Gastroesophageal sphincter (tissue), 4 donors: ENCODE data around the gene SAMD4B. TPM values are rescaled to one million over a fixed set of nuclear protein-coding genes. Genes with fewer than 3 reads are reported as not detected.
A peak's percentile ranks its signal among the peaks of the same experiment; 100 is the strongest.

ENCODE experiments used
- ATAC-seq: fragments of 150-250 bp; one replicate; pipeline ENCODE4 v1.9.1; 2016; ENCODE audit warnings: mild to moderate bottlenecking, moderate library complexity
- H3K27ac ChIP-seq, 4 donors: fragments of 200-600 bp; sonication (generic) in 3 of 4; 1 replicate in 3 of 4; 2 replicates in 1 of 4; pipeline ENCODE4 v1.5.1; 2016 to 2019
- H3K27me3 ChIP-seq: fragments of 200-600 bp; sonication (generic); one replicate; pipeline ENCODE4 v1.5.1; 2019
- H3K36me3 ChIP-seq, 2 donors: fragments of 200-600 bp; sonication (generic); one replicate each; pipeline ENCODE4 v1.5.1; 2019; ENCODE audit warnings: control low read depth in 1 of 2
- H3K4me1 ChIP-seq, 3 donors: fragments of 200-600 bp; sonication (generic); 1 replicate in 2 of 3; 2 replicates in 1 of 3; pipeline ENCODE4 v1.5.1; 2016 to 2019; ENCODE audit warnings: control low read depth in 2 of 3
- H3K4me3 ChIP-seq, 2 donors: fragments of 200-600 bp; sonication (generic); one replicate each; pipeline ENCODE4 v1.5.1; 2019; ENCODE audit warnings: mild to moderate bottlenecking in 1 of 2, moderate library complexity in 1 of 2
- H3K9me3 ChIP-seq, 3 donors: fragments of 200-600 bp; sonication (generic); one replicate each; pipeline ENCODE4 v1.5.1; 2017 to 2019; ENCODE audit warnings: control low read depth in 2 of 3
- EP300 ChIP-seq: sonication (generic); formaldehyde crosslinking; IDR thresholded peaks from one replicate; pipeline ENCODE4 v1.6.1; 2017; ENCODE audit warnings: antibody characterized with exemption, mild to moderate bottlenecking
- POLR2A ChIP-seq, 2 donors: fragments of 450-650 bp; IDR thresholded peaks; one replicate each; pipeline ENCODE4 v1.6.1; 2017; ENCODE audit warnings: antibody characterized with exemption in 2 of 2, mild to moderate bottlenecking in 2 of 2, moderate library complexity in 1 of 2
- POLR2AphosphoS5 ChIP-seq: sonication (generic); formaldehyde crosslinking; IDR thresholded peaks from one replicate; pipeline ENCODE4 v1.6.1; 2017; ENCODE audit warnings: antibody characterized with exemption
- WGBS, 2 donors: methylation state at CpG; one replicate each; pipeline ENCODE4 v1.1.5; 2018; ENCODE audit warnings: low coverage in 1 of 2; 5-methylcytosine and 5-hydroxymethylcytosine counted together
- total RNA-seq, 4 donors: library from RNA; depleted of rRNA; stranded (reverse); fragments of >200 nt; gene quantifications; one replicate each; pipeline ENCODE4 v1.1.0, GENCODE V29; 2016
- TF ChIP-seq, protein P1 (sequence below), 4 experiments: fragments of 200-600 bp in 2 of 4; fragments of 450-650 bp in 2 of 4; sonication (generic) in 1 of 4; IDR thresholded peaks; one replicate each; pipeline ENCODE4 v1.5.1; 2017 to 2019; ENCODE audit warnings: antibody characterized with exemption in 4 of 4, mild to moderate bottlenecking in 2 of 4, moderate library complexity in 2 of 4

Gene SAMD4B
- total RNA-seq, 4 donors from 2014 or later = 68.2 to 121 (median 92.8) TPM

GRCh38 chr19:39405261-39405957 is 63.2 kb downstream of the SAMD4B start:
- Histone ChIP-seq H3K4me1 (peaks cover 0 to 55% (median 21%) of the 10 kb centered on the region in 3 donors), H3K4me3 (peak overlapping the region; percentile 84 to 90), H3K9me3 (no peaks in the 10 kb centered on the region), H3K27ac (peak overlapping the region; percentile 99 to 100 (median 99)), H3K36me3 (peaks cover 4 to 22% of the 10 kb centered on the region in 2 donors), H3K27me3 (no peaks in the 10 kb centered on the region)
- no peak for ATAC-seq
- TF ChIP-seq POLR2A (IDR thresholded peaks at IDR 0.05) = no peak
- no peak for TF ChIP-seq POLR2AphosphoS5
- TF ChIP-seq, protein P1, sequence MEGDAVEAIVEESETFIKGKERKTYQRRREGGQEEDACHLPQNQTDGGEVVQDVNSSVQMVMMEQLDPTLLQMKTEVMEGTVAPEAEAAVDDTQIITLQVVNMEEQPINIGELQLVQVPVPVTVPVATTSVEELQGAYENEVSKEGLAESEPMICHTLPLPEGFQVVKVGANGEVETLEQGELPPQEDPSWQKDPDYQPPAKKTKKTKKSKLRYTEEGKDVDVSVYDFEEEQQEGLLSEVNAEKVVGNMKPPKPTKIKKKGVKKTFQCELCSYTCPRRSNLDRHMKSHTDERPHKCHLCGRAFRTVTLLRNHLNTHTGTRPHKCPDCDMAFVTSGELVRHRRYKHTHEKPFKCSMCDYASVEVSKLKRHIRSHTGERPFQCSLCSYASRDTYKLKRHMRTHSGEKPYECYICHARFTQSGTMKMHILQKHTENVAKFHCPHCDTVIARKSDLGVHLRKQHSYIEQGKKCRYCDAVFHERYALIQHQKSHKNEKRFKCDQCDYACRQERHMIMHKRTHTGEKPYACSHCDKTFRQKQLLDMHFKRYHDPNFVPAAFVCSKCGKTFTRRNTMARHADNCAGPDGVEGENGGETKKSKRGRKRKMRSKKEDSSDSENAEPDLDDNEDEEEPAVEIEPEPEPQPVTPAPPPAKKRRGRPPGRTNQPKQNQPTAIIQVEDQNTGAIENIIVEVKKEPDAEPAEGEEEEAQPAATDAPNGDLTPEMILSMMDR (IDR thresholded peaks at IDR 0.05) = no peak
- TF ChIP-seq EP300 = no peak
- WGBS, 2 donors = 70% methylated on average over 4 of the region's 17 CpGs; no CpG with 5 or more reads in 1 of the 2 donors

DNA sequence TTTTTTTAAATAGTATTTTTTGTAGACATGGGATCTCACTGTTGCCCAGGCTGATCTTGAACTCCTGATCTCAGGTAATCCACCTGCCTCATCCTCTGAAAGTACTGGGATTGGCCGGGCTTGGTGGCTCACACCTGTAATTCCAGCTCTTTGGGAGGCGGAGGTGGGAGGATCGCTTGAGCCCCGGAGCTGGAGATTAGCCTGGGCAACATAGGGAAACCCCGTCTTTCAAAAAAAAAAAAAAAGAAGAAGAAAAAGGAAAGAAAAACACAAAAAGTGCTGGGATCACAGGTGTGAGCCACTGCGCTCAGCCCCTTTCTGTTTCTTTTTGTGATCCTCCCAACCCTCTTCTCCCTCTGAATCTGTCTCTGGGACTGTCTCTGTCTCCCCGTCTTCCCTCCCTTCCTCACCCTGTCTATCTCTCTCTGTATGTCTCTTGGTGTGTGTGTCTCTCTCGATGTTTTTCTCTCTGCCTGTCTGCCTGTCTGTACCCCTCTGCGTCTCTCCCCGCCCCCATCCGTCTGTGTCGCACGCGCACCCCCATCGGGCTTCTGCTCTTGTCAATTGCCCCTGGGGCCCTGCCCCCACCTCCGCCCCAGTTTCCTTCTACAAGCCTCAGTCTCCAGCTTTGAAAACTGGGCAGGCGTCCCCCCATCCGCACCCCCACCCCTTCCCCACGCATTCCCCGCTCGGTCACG is 63.9 kb downstream of the SAMD4B start:
- WGBS, 2 donors = 0 to 32% methylated on average over 2 to 8 of the region's 22 CpGs
- ATAC-seq = no peak
- peak overlapping the region; percentile 99 to 100 (median 99) for H3K27ac ChIP-seq
- H3K4me1 ChIP-seq = peaks cover 0 to 58% (median 26%) of the 10 kb centered on the region in 3 donors
- H3K9me3 ChIP-seq = no peaks in the 10 kb centered on the region
- peaks cover 4 to 22% of the 10 kb centered on the region in 2 donors for H3K36me3 ChIP-seq
- TF ChIP-seq EP300 = no peak
- no peak for TF ChIP-seq POLR2AphosphoS5
- peak in 1 of 2 donors; percentile 24 for TF ChIP-seq POLR2A (IDR thresholded peaks at IDR 0.05)
- H3K4me3 ChIP-seq = peak overlapping the region; percentile 84 to 90
- no peaks in the 10 kb centered on the region for H3K27me3 ChIP-seq

DNA sequence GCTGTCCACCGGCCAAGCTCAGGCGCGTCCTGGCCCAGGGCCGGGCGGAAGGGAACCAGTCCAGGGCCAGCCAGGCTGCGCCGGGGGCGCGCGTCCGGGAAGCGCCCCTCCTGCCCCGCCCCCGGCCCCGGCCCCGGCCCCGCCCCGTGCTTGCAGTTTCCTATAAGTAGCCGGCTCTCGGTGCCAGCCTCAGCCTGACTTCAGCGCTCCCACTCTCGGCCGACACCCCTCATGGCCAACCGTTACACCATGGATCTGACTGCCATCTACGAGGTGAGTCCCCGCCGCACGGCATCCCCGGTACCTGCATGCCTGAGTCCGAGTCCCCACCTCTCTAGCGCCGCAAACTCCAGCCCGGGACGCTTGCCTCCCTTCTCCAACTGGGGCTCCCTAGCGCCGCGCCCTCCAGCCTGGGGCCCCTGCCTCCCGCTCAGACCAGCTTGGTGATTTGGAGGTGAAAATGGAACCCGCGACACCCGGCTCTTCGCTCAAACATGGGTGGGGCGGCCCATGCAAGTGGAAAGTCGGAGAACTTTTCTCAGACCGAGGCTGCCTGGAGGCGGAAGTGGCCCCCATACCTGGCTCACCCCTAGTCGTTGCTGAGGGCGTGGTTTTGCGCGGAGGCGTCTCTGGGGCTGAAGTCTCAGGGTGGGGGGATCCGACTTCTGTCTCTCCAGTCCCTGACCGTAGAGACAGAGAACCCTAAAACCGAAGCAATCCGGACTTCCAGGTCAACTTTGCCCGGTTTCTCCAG is 64.6 kb downstream of the SAMD4B start, which contains the start of gene ZFP36:
TSS of gene ZFP36 (plus strand) at position 192 of the 754 bp plus-strand sequence. CDS start at position 250, 58 bp downstream.
- Histone ChIP-seq H3K27me3 (no peaks in the 10 kb centered on the region), H3K36me3 (peaks cover 4 to 22% of the 10 kb centered on the region in 2 donors), H3K27ac (peak within 1 kb of the TSS; percentile 99 to 100 (median 99)), H3K4me3 (peak within 1 kb of the TSS; percentile 84 to 90), H3K4me1 (peaks cover 0 to 58% (median 23%) of the 10 kb centered on the region in 3 donors), H3K9me3 (no peaks in the 10 kb centered on the region)
- ATAC-seq = peak; percentile 28
- WGBS, 2 donors = 0% methylated on average over 1 of the region's 56 CpGs; no CpG with 5 or more reads in 1 of the 2 donors
- TF ChIP-seq EP300 = no peak
- TF ChIP-seq, protein P1 (IDR thresholded peaks at IDR 0.05) = peak in 2 of 4 experiments; percentile 33 to 42
- TF ChIP-seq POLR2AphosphoS5 = peak; percentile 100
- TF ChIP-seq POLR2A (IDR thresholded peaks at IDR 0.05) = peak; percentile 100

DNA sequence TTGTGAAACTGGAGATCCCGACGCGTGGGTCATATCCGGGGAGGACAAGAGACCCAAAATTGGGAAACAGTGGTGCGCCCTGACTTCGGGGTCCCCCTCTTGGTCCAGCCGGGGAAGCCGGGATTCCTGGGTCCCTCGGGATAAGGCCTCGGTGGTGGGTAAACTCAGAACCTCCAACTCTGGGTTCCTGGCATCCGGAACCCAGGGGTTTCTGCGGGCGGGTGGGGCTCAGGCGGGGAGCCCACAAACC is 65.1 kb downstream of the SAMD4B start:
- H3K4me1 ChIP-seq = peaks cover 0 to 53% (median 20%) of the 10 kb centered on the region in 3 donors
- TF ChIP-seq POLR2AphosphoS5 (no peak), EP300 (no peak), POLR2A (IDR thresholded peaks at IDR 0.05) (no peak)
- no peak for ATAC-seq
- no CpG with 5 or more reads among the region's 14 CpGs for WGBS, 2 donors
- peaks cover 4 to 22% of the 10 kb centered on the region in 2 donors for H3K36me3 ChIP-seq
- peak overlapping the region; percentile 99 to 100 (median 99) for H3K27ac ChIP-seq
- no peaks in the 10 kb centered on the region for H3K9me3 ChIP-seq
- peak overlapping the region; percentile 84 to 90 for H3K4me3 ChIP-seq
- no peaks in the 10 kb centered on the region for H3K27me3 ChIP-seq

DNA sequence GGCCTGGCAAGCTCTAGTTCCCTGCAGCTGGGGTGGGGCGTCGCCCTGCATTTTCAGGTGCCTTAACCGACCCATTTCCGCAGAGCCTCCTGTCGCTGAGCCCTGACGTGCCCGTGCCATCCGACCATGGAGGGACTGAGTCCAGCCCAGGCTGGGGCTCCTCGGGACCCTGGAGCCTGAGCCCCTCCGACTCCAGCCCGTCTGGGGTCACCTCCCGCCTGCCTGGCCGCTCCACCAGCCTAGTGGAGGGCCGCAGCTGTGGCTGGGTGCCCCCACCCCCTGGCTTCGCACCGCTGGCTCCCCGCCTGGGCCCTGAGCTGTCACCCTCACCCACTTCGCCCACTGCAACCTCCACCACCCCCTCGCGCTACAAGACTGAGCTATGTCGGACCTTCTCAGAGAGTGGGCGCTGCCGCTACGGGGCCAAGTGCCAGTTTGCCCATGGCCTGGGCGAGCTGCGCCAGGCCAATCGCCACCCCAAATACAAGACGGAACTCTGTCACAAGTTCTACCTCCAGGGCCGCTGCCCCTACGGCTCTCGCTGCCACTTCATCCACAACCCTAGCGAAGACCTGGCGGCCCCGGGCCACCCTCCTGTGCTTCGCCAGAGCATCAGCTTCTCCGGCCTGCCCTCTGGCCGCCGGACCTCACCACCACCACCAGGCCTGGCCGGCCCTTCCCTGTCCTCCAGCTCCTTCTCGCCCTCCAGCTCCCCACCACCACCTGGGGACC is 65.6 kb downstream of the SAMD4B start:
- Histone ChIP-seq H3K36me3 (peaks cover 4 to 22% of the 10 kb centered on the region in 2 donors), H3K27me3 (no peaks in the 10 kb centered on the region), H3K9me3 (no peaks in the 10 kb centered on the region), H3K27ac (peak overlapping the region; percentile 99 to 100 (median 99)), H3K4me1 (peaks cover 0 to 48% (median 20%) of the 10 kb centered on the region in 3 donors), H3K4me3 (peak overlapping the region; percentile 84 to 90)
- ATAC-seq = no peak
- 0% methylated on average over 2 of the region's 40 CpGs; no CpG with 5 or more reads in 1 of the 2 donors for WGBS, 2 donors
- TF ChIP-seq POLR2AphosphoS5 = peak; percentile 97
- TF ChIP-seq EP300 = no peak
- peak; percentile 63 to 93 for TF ChIP-seq POLR2A (IDR thresholded peaks at IDR 0.05)
